ENCODE results near the gene ZNF80. TPM values are rescaled to one million over a fixed set of nuclear protein-coding genes. Genes with fewer than 3 reads are reported as not detected.
"Not testable (repeated sequence)": the region's sequence is repeated elsewhere in the genome, so short reads cannot be mapped to it uniquely, and the experiment has no call there.

Gene ZNF80
- total RNA-seq (1 to 10 TPM; 1.8 to 2.3 TPM), polyA plus RNA-seq (0.67 TPM)

- Histone ChIP-seq H3K4me1 (ENCODE audit: insufficient read depth, low read length) (peaks cover 43% of the 10 kb centered on the region), H3K4me3 (ENCODE audit: low read length) (peak within 1 kb of the TSS; percentile 0)
- not testable (repeated sequence) for DNase-seq; H3K27ac ChIP-seq (ENCODE audit: low read depth, low read length); H3K27me3 ChIP-seq (ENCODE audit: insufficient read depth, low read length, poor library complexity, severe bottlenecking); H3K9me3 ChIP-seq (ENCODE audit: low read length); H3K9me3 Mint-ChIP-seq; H3K36me3 Mint-ChIP-seq; H3K27me3 Mint-ChIP-seq; H3K36me3 ChIP-seq (ENCODE audit: insufficient read depth, low read length)
- H3K4me1 Mint-ChIP-seq, result peaks cover 46 to 55% (median 50%) of the 10 kb centered on the region in 3 donors
- POLR2A ChIA-PET, result interaction anchor here (1.5 to 7.8 kb wide), 2 partner anchors 15 to 23 kb away, joined by 4 to 62 read pairs; no protein-coding TSS in a partner anchor
- peak within 1 kb of the TSS; percentile 68 to 93 (median 82) for H3K4me3 Mint-ChIP-seq
- CTCF ChIA-PET, result interaction anchor here (0.8 to 4.0 kb wide), 4 partner anchors 9 to 84 kb away, joined by 3 to 11 read pairs (median 3); no protein-coding TSS in a partner anchor
- peak within 1 kb of the TSS; percentile 60 to 98 (median 90) for H3K27ac Mint-ChIP-seq
Measured at GRCh38 chr3:114237478-114237877, at the start of gene ZNF80. Gene ZNF80, minus strand, starts transcription at chr3:114237578. Its CDS starts 504 bp downstream, at chr3:114237074.

GRCh38 chr3:114286266-114286665 lies 48.9 kb upstream of the ZNF80 start:
- POLR2A ChIA-PET, result interaction anchor here (0.6 to 1.8 kb wide), 6 partner anchors 8 to 1285 kb away, joined by 3 to 15 read pairs (median 4); no protein-coding TSS in a partner anchor
- H3K27ac ChIP-seq (ENCODE audit: low read depth, low read length), result peak overlapping the region; percentile 62
- H3K9me3 ChIP-seq (ENCODE audit: low read length), result no peaks in the 10 kb centered on the region
- Mint-ChIP-seq H3K9me3 (peaks cover 0 to 4% (median 0%) of the 10 kb centered on the region in 5 donors), H3K4me1 (peaks cover 30 to 53% (median 49%) of the 10 kb centered on the region in 3 donors), H3K27me3 (no peaks in the 10 kb centered on the region), H3K36me3 (peaks cover 0 to 5% (median 4%) of the 10 kb centered on the region in 3 donors), H3K4me3 (peak overlapping the region; percentile 41 to 86 (median 82)), H3K27ac (peak overlapping the region; percentile 89 to 100 (median 97))
- H3K27me3 ChIP-seq (ENCODE audit: insufficient read depth, low read length, poor library complexity, severe bottlenecking), result no peaks in the 10 kb centered on the region
- H3K4me1 ChIP-seq (ENCODE audit: insufficient read depth, low read length), result peaks cover 9% of the 10 kb centered on the region
- CTCF ChIA-PET, result interaction anchor here (0.7 to 2.8 kb wide), 8 partner anchors 13 to 132 kb away, joined by 3 to 26 read pairs (median 4); no protein-coding TSS in a partner anchor
- no peak overlapping the region for H3K4me3 ChIP-seq (ENCODE audit: low read length)
- no peaks in the 10 kb centered on the region for H3K36me3 ChIP-seq (ENCODE audit: insufficient read depth, low read length)
- no peak for DNase-seq

GRCh38 chr3:114285648-114286230 lies 48.4 kb upstream of the ZNF80 start:
- H3K4me3 ChIP-seq (ENCODE audit: low read length), result no peak overlapping the region
- peak in 2 of 5 donors; percentile 43 to 52 for DNase-seq
- Mint-ChIP-seq H3K4me1 (peaks cover 25 to 48% (median 44%) of the 10 kb centered on the region in 3 donors), H3K27me3 (no peaks in the 10 kb centered on the region), H3K9me3 (peaks cover 0 to 4% (median 2%) of the 10 kb centered on the region in 5 donors), H3K36me3 (peaks cover 0 to 5% (median 0%) of the 10 kb centered on the region in 3 donors), H3K27ac (peak overlapping the region; percentile 89 to 100 (median 97)), H3K4me3 (peak overlapping the region; percentile 41 to 86 (median 82))
- ChIA-PET CTCF (interaction anchor here (0.7 to 2.8 kb wide), 12 partner anchors 8 to 540 kb away, joined by 3 to 26 read pairs (median 4); partner anchors contain the start of genes NAA50 and TIGIT), POLR2A (interaction anchor here (0.7 to 1.8 kb wide), 7 partner anchors 9 to 1284 kb away, joined by 3 to 15 read pairs (median 4); no protein-coding TSS in a partner anchor)
- no peaks in the 10 kb centered on the region for H3K9me3 ChIP-seq (ENCODE audit: low read length)
- no peaks in the 10 kb centered on the region for H3K27me3 ChIP-seq (ENCODE audit: insufficient read depth, low read length, poor library complexity, severe bottlenecking)
- peaks cover 3% of the 10 kb centered on the region for H3K4me1 ChIP-seq (ENCODE audit: insufficient read depth, low read length)
- no peaks in the 10 kb centered on the region for H3K36me3 ChIP-seq (ENCODE audit: insufficient read depth, low read length)
- H3K27ac ChIP-seq (ENCODE audit: low read depth, low read length), result peak overlapping the region; percentile 62

GRCh38 chr3:114284644-114285043 lies 47.3 kb upstream of the ZNF80 start:
- no peak for DNase-seq
- ChIA-PET POLR2A (interaction anchor here (1.1 to 1.8 kb wide), 2 partner anchors 70 to 71 kb away, joined by 7 to 15 read pairs; no protein-coding TSS in a partner anchor), CTCF (interaction anchor here (0.9 to 2.0 kb wide), 7 partner anchors 9 to 539 kb away, joined by 3 to 26 read pairs (median 4); partner anchors contain the start of genes NAA50 and TIGIT)
- peak overlapping the region in 7 of 8 donors; percentile 39 to 100 (median 98) for H3K27ac Mint-ChIP-seq
- H3K4me1 Mint-ChIP-seq, result peaks cover 25 to 37% (median 34%) of the 10 kb centered on the region in 3 donors
- no peaks in the 10 kb centered on the region for H3K27me3 Mint-ChIP-seq
- H3K4me3 ChIP-seq (ENCODE audit: low read length), result no peak overlapping the region
- peaks cover 0 to 4% (median 2%) of the 10 kb centered on the region in 5 donors for H3K9me3 Mint-ChIP-seq
- H3K27me3 ChIP-seq (ENCODE audit: insufficient read depth, low read length, poor library complexity, severe bottlenecking), result no peaks in the 10 kb centered on the region
- peak overlapping the region; percentile 62 for H3K27ac ChIP-seq (ENCODE audit: low read depth, low read length)
- no peak overlapping the region for H3K4me3 Mint-ChIP-seq
- no peaks in the 10 kb centered on the region for H3K4me1 ChIP-seq (ENCODE audit: insufficient read depth, low read length)
- H3K36me3 ChIP-seq (ENCODE audit: insufficient read depth, low read length), result no peaks in the 10 kb centered on the region
- H3K36me3 Mint-ChIP-seq, result peaks cover 0 to 5% (median 0%) of the 10 kb centered on the region in 3 donors
- H3K9me3 ChIP-seq (ENCODE audit: low read length), result no peaks in the 10 kb centered on the region

GRCh38 chr3:114276856-114277255 lies 39.5 kb upstream of the ZNF80 start:
- H3K27me3 Mint-ChIP-seq; H3K36me3 ChIP-seq (ENCODE audit: insufficient read depth, low read length); H3K4me3 ChIP-seq (ENCODE audit: low read length); H3K27me3 ChIP-seq (ENCODE audit: insufficient read depth, low read length, poor library complexity, severe bottlenecking); CTCF ChIA-PET; H3K27ac ChIP-seq (ENCODE audit: low read depth, low read length); DNase-seq; H3K27ac Mint-ChIP-seq; H3K9me3 ChIP-seq (ENCODE audit: low read length); H3K4me1 ChIP-seq (ENCODE audit: insufficient read depth, low read length); POLR2A ChIA-PET; H3K4me3 Mint-ChIP-seq; H3K9me3 Mint-ChIP-seq: not testable (repeated sequence)
- Mint-ChIP-seq H3K4me1 (peaks cover 6 to 11% (median 10%) of the 10 kb centered on the region in 3 donors), H3K36me3 (peaks cover 0 to 15% (median 7%) of the 10 kb centered on the region in 3 donors)

GRCh38 chr3:114274929-114275328 lies 37.6 kb upstream of the ZNF80 start:
- H3K9me3 Mint-ChIP-seq, result peaks cover 3 to 8% (median 6%) of the 10 kb centered on the region in 5 donors
- H3K4me3 Mint-ChIP-seq, result no peak overlapping the region
- H3K27ac ChIP-seq (ENCODE audit: low read depth, low read length), result no peak overlapping the region
- no peaks in the 10 kb centered on the region for H3K9me3 ChIP-seq (ENCODE audit: low read length)
- no peak for DNase-seq
- peaks cover 9 to 11% (median 10%) of the 10 kb centered on the region in 3 donors for H3K4me1 Mint-ChIP-seq
- no peaks in the 10 kb centered on the region for H3K36me3 ChIP-seq (ENCODE audit: insufficient read depth, low read length)
- peak overlapping the region in 1 of 8 donors; percentile 65 for H3K27ac Mint-ChIP-seq
- ChIA-PET POLR2A (no interaction called here), CTCF (interaction anchor here (1.2 kb wide), 1 partner anchor 24 kb away, joined by 3 read pairs; no protein-coding TSS in a partner anchor)
- no peak overlapping the region for H3K4me3 ChIP-seq (ENCODE audit: low read length)
- H3K27me3 Mint-ChIP-seq, result no peaks in the 10 kb centered on the region
- peaks cover under 1 to 18% (median 7%) of the 10 kb centered on the region in 3 donors for H3K36me3 Mint-ChIP-seq
- no peaks in the 10 kb centered on the region for H3K27me3 ChIP-seq (ENCODE audit: insufficient read depth, low read length, poor library complexity, severe bottlenecking)
- H3K4me1 ChIP-seq (ENCODE audit: insufficient read depth, low read length), result no peaks in the 10 kb centered on the region

DNA sequence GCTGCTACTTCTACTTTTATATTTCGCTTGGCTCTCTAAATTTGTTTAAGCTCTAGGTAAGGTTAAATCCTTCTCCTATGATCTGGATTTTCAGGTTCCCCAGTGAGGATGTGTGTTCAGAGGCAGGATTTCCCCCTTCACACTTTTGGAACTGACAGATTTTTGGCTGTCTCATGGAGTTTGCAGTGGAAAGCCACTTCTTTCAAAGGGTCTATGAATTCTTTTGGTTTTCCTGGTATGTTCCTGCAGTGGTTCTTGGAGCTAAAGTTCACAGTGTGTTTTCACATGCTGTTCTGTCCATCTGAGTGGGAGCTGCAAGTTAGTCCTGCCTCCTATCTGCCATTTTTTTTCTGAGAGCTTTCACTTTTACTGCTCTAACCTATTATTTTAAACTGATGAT lies 34.9 kb upstream of the ZNF80 start:
- Mint-ChIP-seq H3K27me3 (no peaks in the 10 kb centered on the region), H3K36me3 (peaks cover 3 to 37% (median 14%) of the 10 kb centered on the region in 3 donors), H3K27ac (peak overlapping the region in 2 of 8 donors; percentile 33 to 81), H3K4me1 (peaks cover 10 to 11% (median 10%) of the 10 kb centered on the region in 3 donors), H3K4me3 (no peak overlapping the region), H3K9me3 (peaks cover 9 to 22% (median 16%) of the 10 kb centered on the region in 5 donors)
- POLR2A ChIA-PET, result interaction anchor here (0.5 kb wide), 1 partner anchor 168 kb away, joined by 4 read pairs; no protein-coding TSS in a partner anchor
- Histone ChIP-seq H3K27ac (ENCODE audit: low read depth, low read length) (no peak overlapping the region), H3K4me1 (ENCODE audit: insufficient read depth, low read length) (no peaks in the 10 kb centered on the region), H3K4me3 (ENCODE audit: low read length) (no peak overlapping the region), H3K36me3 (ENCODE audit: insufficient read depth, low read length) (no peaks in the 10 kb centered on the region), H3K27me3 (ENCODE audit: insufficient read depth, low read length, poor library complexity, severe bottlenecking) (no peaks in the 10 kb centered on the region), H3K9me3 (ENCODE audit: low read length) (peaks cover 6% of the 10 kb centered on the region)
- CTCF ChIA-PET, result no interaction called here
- DNase-seq, result no peak

Data from CD8-positive, alpha-beta memory T cell (primary cell).